Stomach (tissue), 9 donors: Measurements from ENCODE around the gene NANS. TPM values are rescaled to one million over a fixed set of nuclear protein-coding genes. Genes with fewer than 3 reads are reported as not detected.

Experiments used
- DNase-seq, 2 donors: peaks; one replicate each; pipeline versions ENCODE4 v3.0.0 to v3.0.0-alpha.2; 2013 to 2019
- H3K27ac ChIP-seq, 5 donors: fragments of 200-600 bp in 4 of 5; sonication (generic) in 4 of 5; one replicate each; pipeline ENCODE4 v1.5.1; 2013 to 2019; ENCODE audit warnings: mild to moderate bottlenecking in 1 of 5, moderate library complexity in 1 of 5
- H3K27me3 ChIP-seq, 3 donors: fragments of 200-600 bp; sonication (generic); one replicate each; pipeline ENCODE4 v1.5.1; 2017 to 2019; ENCODE audit warnings: mixed run types in 1 of 3
- H3K36me3 ChIP-seq, 4 donors: fragments of 200-600 bp; sonication (generic); 1 replicate in 3 of 4; 2 replicates in 1 of 4; pipeline ENCODE4 v1.5.1; 2016 to 2019
- H3K4me1 ChIP-seq, 4 donors: fragments of 200-600 bp; sonication (generic); one replicate each; pipeline ENCODE4 v1.5.1; 2016 to 2019
- H3K4me3 ChIP-seq, 4 donors: fragments of 200-600 bp; sonication (generic) in 3 of 4; one replicate each; pipeline ENCODE4 v1.5.1; 2016 to 2019; ENCODE audit warnings: mild to moderate bottlenecking in 1 of 4
- H3K9me3 ChIP-seq, 4 donors: fragments of 200-600 bp; sonication (generic); one replicate each; pipeline ENCODE4 v1.5.1; 2016 to 2019
- EP300 ChIP-seq: sonication (generic); formaldehyde crosslinking; IDR thresholded peaks from one replicate; pipeline ENCODE4 v1.6.1; 2017; ENCODE audit warnings: antibody characterized with exemption
- POLR2A ChIP-seq, 4 donors: fragments of 450-650 bp; IDR thresholded peaks; one replicate each; pipeline ENCODE4 v1.6.1; 2016; ENCODE audit warnings: antibody characterized with exemption in 4 of 4, control low read depth in 2 of 4, mild to moderate bottlenecking in 1 of 4, moderate library complexity in 1 of 4
- POLR2AphosphoS5 ChIP-seq, 3 donors: sonication (generic); formaldehyde crosslinking; IDR thresholded peaks; one replicate each; pipeline ENCODE4 v1.6.1; 2016; ENCODE audit warnings: antibody characterized with exemption in 3 of 3
- WGBS, 5 donors: extraction: QIAGEN DNeasy Blood & Tissue Kit in 3 of 5; methylation state at CpG; one replicate each; pipeline versions ENCODE4 v1.1.5 to v1.1.7; 2013 to 2018; 5-methylcytosine and 5-hydroxymethylcytosine counted together
- intact Hi-C: fragments of 100-400 bp; cut with DNase I; formaldehyde crosslinking; loops from one replicate; pipeline ENCODE4 v1.15.1; 2023; ENCODE audit warnings: low total_unique reads
- polyA plus RNA-seq, 3 donors: library from polyadenylated mRNA; stranded (reverse); fragments of 200-250 nt; gene quantifications; one replicate each; pipeline ENCODE4 v1.2.3, GENCODE V29; 2013
- total RNA-seq, 5 donors: library from RNA; depleted of rRNA; stranded (reverse); fragments of >200 nt; gene quantifications; one replicate each; pipeline versions ENCODE4 v1.1.0 to v1.2.3, GENCODE V29; 2014 to 2016
- TF ChIP-seq, protein P1 (sequence below), 7 experiments: fragments of 450-650 bp in 4 of 7; fragments of 200-600 bp in 3 of 7; sonication (generic) in 3 of 7; IDR thresholded peaks; one replicate each; pipeline ENCODE4 v1.5.1; 2016 to 2019; ENCODE audit warnings: antibody characterized with exemption in 7 of 7, control low read depth in 2 of 7, mild to moderate bottlenecking in 1 of 7
- donor health status: healthy with polysubstance abuse.
- donor health status: Bipolar disorder and iron deficiency.
- donor health status: healthy.

Gene NANS
- total and polyA plus RNA-seq, 8 donors = 12.1 to 261 (median 92.1) TPM

- no peak overlapping the region for H3K27ac ChIP-seq
- H3K4me3 ChIP-seq = no peak overlapping the region
- TF ChIP-seq, protein P1, sequence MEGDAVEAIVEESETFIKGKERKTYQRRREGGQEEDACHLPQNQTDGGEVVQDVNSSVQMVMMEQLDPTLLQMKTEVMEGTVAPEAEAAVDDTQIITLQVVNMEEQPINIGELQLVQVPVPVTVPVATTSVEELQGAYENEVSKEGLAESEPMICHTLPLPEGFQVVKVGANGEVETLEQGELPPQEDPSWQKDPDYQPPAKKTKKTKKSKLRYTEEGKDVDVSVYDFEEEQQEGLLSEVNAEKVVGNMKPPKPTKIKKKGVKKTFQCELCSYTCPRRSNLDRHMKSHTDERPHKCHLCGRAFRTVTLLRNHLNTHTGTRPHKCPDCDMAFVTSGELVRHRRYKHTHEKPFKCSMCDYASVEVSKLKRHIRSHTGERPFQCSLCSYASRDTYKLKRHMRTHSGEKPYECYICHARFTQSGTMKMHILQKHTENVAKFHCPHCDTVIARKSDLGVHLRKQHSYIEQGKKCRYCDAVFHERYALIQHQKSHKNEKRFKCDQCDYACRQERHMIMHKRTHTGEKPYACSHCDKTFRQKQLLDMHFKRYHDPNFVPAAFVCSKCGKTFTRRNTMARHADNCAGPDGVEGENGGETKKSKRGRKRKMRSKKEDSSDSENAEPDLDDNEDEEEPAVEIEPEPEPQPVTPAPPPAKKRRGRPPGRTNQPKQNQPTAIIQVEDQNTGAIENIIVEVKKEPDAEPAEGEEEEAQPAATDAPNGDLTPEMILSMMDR (IDR thresholded peaks at IDR 0.05) = no peak
- TF ChIP-seq POLR2A (IDR thresholded peaks at IDR 0.05) (no peak), POLR2AphosphoS5 (IDR thresholded peaks at IDR 0.05) (no peak), EP300 (no peak)
- WGBS, 5 donors = 71 to 84% (median 76%) methylated on average over 8 of the region's 8 CpGs
- intact Hi-C loops = loop anchor here (5.0 to 10.0 kb wide), 2 partner anchors 64 to 112 kb away; no protein-coding TSS in a partner anchor
- H3K27me3 ChIP-seq = peaks cover 0 to 16% (median 0%) of the 10 kb centered on the region in 3 donors
- no peaks in the 10 kb centered on the region for H3K9me3 ChIP-seq
- H3K4me1 ChIP-seq = peaks cover 0 to 9% (median 3%) of the 10 kb centered on the region in 4 donors
- no peak for DNase-seq
- H3K36me3 ChIP-seq = no peaks in the 10 kb centered on the region
Measured at GRCh38 chr9:98038958-98039357, 17.6 kb upstream of the NANS start.

- Histone ChIP-seq H3K4me1 (peaks cover 0 to 5% (median 2%) of the 10 kb centered on the region in 4 donors), H3K27ac (no peak overlapping the region), H3K27me3 (peaks cover 0 to 13% (median 0%) of the 10 kb centered on the region in 3 donors), H3K4me3 (no peak overlapping the region), H3K36me3 (no peaks in the 10 kb centered on the region), H3K9me3 (no peaks in the 10 kb centered on the region)
- TF ChIP-seq EP300 = no peak
- TF ChIP-seq, protein P1 (IDR thresholded peaks at IDR 0.05) = no peak
- TF ChIP-seq POLR2A (IDR thresholded peaks at IDR 0.05) = no peak
- intact Hi-C loops = loop anchor here (5.0 to 10.0 kb wide), 2 partner anchors 65 to 112 kb away; no protein-coding TSS in a partner anchor
- 62 to 74% (median 64%) methylated on average over 10 of the region's 10 CpGs for WGBS, 5 donors
- DNase-seq = no peak
Measured at GRCh38 chr9:98039607-98040017, 16.9 kb upstream of the NANS start.

DNA sequence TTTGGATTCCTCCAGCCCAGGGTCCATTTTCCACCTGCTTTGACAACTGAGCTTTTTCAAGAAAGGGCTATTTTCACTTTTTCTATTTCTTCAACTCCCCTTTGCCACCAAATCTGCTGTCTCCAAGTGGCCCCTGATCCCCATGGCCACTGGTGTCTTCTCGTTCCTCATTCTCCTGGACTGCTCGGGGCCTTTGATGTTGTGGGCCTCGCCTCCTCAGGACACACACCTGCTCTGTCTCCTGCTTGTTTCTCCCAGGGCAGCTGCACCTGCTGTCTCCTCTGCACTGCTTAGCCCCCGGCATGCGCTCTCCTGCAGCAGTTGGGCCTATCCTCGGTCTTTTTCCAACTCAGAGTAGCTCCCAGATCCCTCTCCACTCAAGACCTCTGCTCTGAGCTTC is 16.3 kb upstream of the NANS start:
- 79 to 95% (median 91%) methylated on average over 6 of the region's 6 CpGs for WGBS, 5 donors
- TF ChIP-seq POLR2AphosphoS5 (IDR thresholded peaks at IDR 0.05) (no peak), EP300 (no peak), POLR2A (IDR thresholded peaks at IDR 0.05) (no peak)
- TF ChIP-seq, protein P1 (IDR thresholded peaks at IDR 0.05) = no peak
- Histone ChIP-seq H3K27ac (no peak overlapping the region), H3K27me3 (peaks cover 0 to 13% (median 0%) of the 10 kb centered on the region in 3 donors), H3K4me1 (no peaks in the 10 kb centered on the region), H3K4me3 (no peak overlapping the region), H3K36me3 (no peaks in the 10 kb centered on the region), H3K9me3 (no peaks in the 10 kb centered on the region)
- intact Hi-C loops = no loop called here
- no peak for DNase-seq

DNA sequence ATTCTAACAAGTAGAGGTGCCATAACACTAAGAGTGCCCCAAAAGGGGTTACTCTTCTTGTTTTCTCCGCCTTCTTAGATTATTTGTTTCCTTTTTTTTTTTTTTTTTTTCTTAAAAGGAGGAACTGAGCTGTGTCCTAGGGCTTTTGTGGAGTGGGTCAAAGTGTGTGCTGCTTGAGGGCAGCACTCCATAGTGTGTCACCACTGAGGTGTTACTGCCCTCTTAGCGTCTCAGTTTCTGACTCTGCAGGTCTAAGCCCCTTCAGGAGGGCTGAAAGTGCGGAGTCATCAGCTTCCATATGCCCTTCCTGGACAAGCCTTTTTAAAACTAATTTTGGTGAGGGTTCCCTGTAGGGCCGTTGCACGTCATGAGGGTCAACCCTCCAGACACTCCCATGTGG is 12.6 kb upstream of the NANS start:
- DNase-seq = no peak
- peaks cover 0 to 13% (median 0%) of the 10 kb centered on the region in 3 donors for H3K27me3 ChIP-seq
- TF ChIP-seq POLR2AphosphoS5 (IDR thresholded peaks at IDR 0.05) (no peak), EP300 (no peak), POLR2A (IDR thresholded peaks at IDR 0.05) (no peak)
- TF ChIP-seq, protein P1 (IDR thresholded peaks at IDR 0.05) = no peak
- H3K4me1 ChIP-seq = peaks cover 0 to 6% (median 0%) of the 10 kb centered on the region in 4 donors
- no peak overlapping the region for H3K27ac ChIP-seq
- H3K9me3 ChIP-seq = no peaks in the 10 kb centered on the region
- no peak overlapping the region for H3K4me3 ChIP-seq
- no peaks in the 10 kb centered on the region for H3K36me3 ChIP-seq
- whole genome bisulfite sequencing, 5 donors = 69 to 91% (median 81%) methylated on average over 5 of the region's 5 CpGs
- intact Hi-C loops = no loop called here
